ENCODE measurements around the gene SCFD1. TPM values are rescaled to one million over a fixed set of nuclear protein-coding genes. Genes with fewer than 3 reads are reported as not detected.
"Not testable (repeated sequence)": the region's sequence is repeated elsewhere in the genome, so short reads cannot be mapped to it uniquely, and the experiment has no call there.

The SCFD1 gene
- total RNA-seq, 1 donor from 2014 or later, result 68.8 TPM

GRCh38 chr14:30680036-30680435 lies 57.9 kb downstream of the SCFD1 start:
- H3K4me3 Mint-ChIP-seq, result no peak overlapping the region
- H3K9me3 Mint-ChIP-seq, result no peaks in the 10 kb centered on the region
- no peak for DNase-seq (ENCODE audit: extremely low spot score, unreplicated experiment)
- no peak for TF ChIP-seq CTCF (conservative IDR thresholded peaks at IDR 0.05)
- peaks cover 24% of the 10 kb centered on the region for H3K36me3 Mint-ChIP-seq
- H3K4me1 Mint-ChIP-seq (ENCODE audit: unreplicated experiment), result no peaks in the 10 kb centered on the region
- H3K27me3 Mint-ChIP-seq, result no peaks in the 10 kb centered on the region
- no peak overlapping the region for H3K27ac Mint-ChIP-seq

- not testable (repeated sequence) for H3K9me3 Mint-ChIP-seq; H3K4me1 Mint-ChIP-seq (ENCODE audit: unreplicated experiment); H3K27ac Mint-ChIP-seq; DNase-seq (ENCODE audit: extremely low spot score, unreplicated experiment); H3K27me3 Mint-ChIP-seq; H3K4me3 Mint-ChIP-seq
- peaks cover 24% of the 10 kb centered on the region for H3K36me3 Mint-ChIP-seq
Measured at GRCh38 chr14:30680776-30681175, 58.7 kb downstream of the SCFD1 start.

GRCh38 chr14:30681752-30682355 lies 59.7 kb downstream of the SCFD1 start:
- no peaks in the 10 kb centered on the region for H3K27me3 Mint-ChIP-seq
- no peak for DNase-seq (ENCODE audit: extremely low spot score, unreplicated experiment)
- H3K36me3 Mint-ChIP-seq, result peaks cover 19% of the 10 kb centered on the region
- H3K9me3 Mint-ChIP-seq, result no peaks in the 10 kb centered on the region
- peak; percentile 68 for TF ChIP-seq CTCF (conservative IDR thresholded peaks at IDR 0.05)
- H3K27ac Mint-ChIP-seq, result no peak overlapping the region
- no peak overlapping the region for H3K4me3 Mint-ChIP-seq
- no peaks in the 10 kb centered on the region for H3K4me1 Mint-ChIP-seq (ENCODE audit: unreplicated experiment)

- not testable (repeated sequence) for H3K9me3 Mint-ChIP-seq; H3K27me3 Mint-ChIP-seq; H3K4me1 Mint-ChIP-seq (ENCODE audit: unreplicated experiment); DNase-seq (ENCODE audit: extremely low spot score, unreplicated experiment)
- Mint-ChIP-seq H3K27ac (peak overlapping the region; percentile 97), H3K4me3 (peak overlapping the region; percentile 89), H3K36me3 (peaks cover 13% of the 10 kb centered on the region)
- TF ChIP-seq CTCF (conservative IDR thresholded peaks at IDR 0.05), result peak; percentile 66
Measured at GRCh38 chr14:30690487-30691355, 68.6 kb downstream of the SCFD1 start.

GRCh38 chr14:30691751-30692398 lies 69.8 kb downstream of the SCFD1 start:
- Mint-ChIP-seq H3K36me3 (peaks cover 19% of the 10 kb centered on the region), H3K27me3 (no peaks in the 10 kb centered on the region), H3K4me3 (peak overlapping the region; percentile 89), H3K27ac (peak overlapping the region; percentile 97), H3K4me1 (ENCODE audit: unreplicated experiment) (no peaks in the 10 kb centered on the region), H3K9me3 (no peaks in the 10 kb centered on the region)
- DNase-seq (ENCODE audit: extremely low spot score, unreplicated experiment), result no peak
- TF ChIP-seq CTCF (conservative IDR thresholded peaks at IDR 0.05), result no peak

GRCh38 chr14:30692669-30693068 lies 70.5 kb downstream of the SCFD1 start:
- no peak overlapping the region for H3K4me3 Mint-ChIP-seq

More at GRCh38 chr14:30692669-30693068, 70.5 kb downstream of the SCFD1 start:
- no peak for DNase-seq (ENCODE audit: extremely low spot score, unreplicated experiment)
- no peaks in the 10 kb centered on the region for H3K27me3 Mint-ChIP-seq
- no peak for TF ChIP-seq CTCF (conservative IDR thresholded peaks at IDR 0.05)
- H3K4me1 Mint-ChIP-seq (ENCODE audit: unreplicated experiment), result no peaks in the 10 kb centered on the region
- H3K9me3 Mint-ChIP-seq, result no peaks in the 10 kb centered on the region
- no peak overlapping the region for H3K27ac Mint-ChIP-seq
- peaks cover 26% of the 10 kb centered on the region for H3K36me3 Mint-ChIP-seq

All from type B pancreatic cell (in vitro differentiated cells).